GM18511 (cell line): ENCODE results near the gene FAM43A.

Source experiments
- ATAC-seq: cut with Tn5 transposase; IDR thresholded peaks from one replicate; pipeline ENCODE4 v1.9.1; 2021; ENCODE audit warnings: mild to moderate bottlenecking, moderate library complexity; ENCODE audit not compliant: unreplicated experiment

Gene FAM43A

GRCh38 chr3:194705227-194705626, 19.5 kb downstream of the FAM43A start:
- ATAC-seq = no peak

- ATAC-seq = no peak
These were observed 20.1 kb downstream of the FAM43A start for GRCh38 chr3:194705761-194706160.

GRCh38 chr3:194707147-194707540, 21.5 kb downstream of the FAM43A start:
- ATAC-seq = no peak

- no peak for ATAC-seq
These were observed 25.6 kb downstream of the FAM43A start for GRCh38 chr3:194711286-194711685.

GRCh38 chr3:194711913-194712312, 26.2 kb downstream of the FAM43A start:
- ATAC-seq = no peak

- ATAC-seq = no peak
These were observed 27.8 kb downstream of the FAM43A start for GRCh38 chr3:194713299-194714136.

GRCh38 chr3:194714137-194714455, 28.4 kb downstream of the FAM43A start:
- ATAC-seq = no peak

GRCh38 chr3:194714564-194714963, 28.9 kb downstream of the FAM43A start:
- no peak for ATAC-seq

- no peak for ATAC-seq
These were observed 29.5 kb downstream of the FAM43A start for GRCh38 chr3:194715022-194715800.

GRCh38 chr3:194718079-194718478, 32.4 kb downstream of the FAM43A start:
- no peak for ATAC-seq

- no peak for ATAC-seq
These were observed 34.4 kb downstream of the FAM43A start for GRCh38 chr3:194720048-194720447.

GRCh38 chr3:194723846-194724618, 38.3 kb downstream of the FAM43A start:
- no peak for ATAC-seq

DNA sequence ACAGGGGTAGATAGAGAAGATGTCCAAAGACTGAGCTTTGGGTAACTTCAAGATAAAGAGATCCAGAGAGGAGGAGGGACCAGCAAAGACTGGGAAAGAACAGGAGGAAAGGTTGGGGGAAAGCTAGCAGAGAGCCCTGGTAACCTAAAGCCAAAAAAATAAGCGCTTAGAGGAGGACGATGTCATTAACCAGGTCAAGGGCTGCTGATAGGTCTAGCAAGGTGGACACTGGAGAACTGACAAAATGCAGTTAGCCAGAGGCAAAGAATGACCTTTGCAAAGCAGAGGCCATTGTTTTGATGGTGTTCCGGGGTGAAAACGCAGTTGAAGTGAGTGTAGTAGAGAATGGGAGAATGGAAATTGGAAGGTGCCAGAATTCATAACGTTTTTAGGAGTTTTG, 39.7 kb downstream of the FAM43A start:
- no peak for ATAC-seq

DNA sequence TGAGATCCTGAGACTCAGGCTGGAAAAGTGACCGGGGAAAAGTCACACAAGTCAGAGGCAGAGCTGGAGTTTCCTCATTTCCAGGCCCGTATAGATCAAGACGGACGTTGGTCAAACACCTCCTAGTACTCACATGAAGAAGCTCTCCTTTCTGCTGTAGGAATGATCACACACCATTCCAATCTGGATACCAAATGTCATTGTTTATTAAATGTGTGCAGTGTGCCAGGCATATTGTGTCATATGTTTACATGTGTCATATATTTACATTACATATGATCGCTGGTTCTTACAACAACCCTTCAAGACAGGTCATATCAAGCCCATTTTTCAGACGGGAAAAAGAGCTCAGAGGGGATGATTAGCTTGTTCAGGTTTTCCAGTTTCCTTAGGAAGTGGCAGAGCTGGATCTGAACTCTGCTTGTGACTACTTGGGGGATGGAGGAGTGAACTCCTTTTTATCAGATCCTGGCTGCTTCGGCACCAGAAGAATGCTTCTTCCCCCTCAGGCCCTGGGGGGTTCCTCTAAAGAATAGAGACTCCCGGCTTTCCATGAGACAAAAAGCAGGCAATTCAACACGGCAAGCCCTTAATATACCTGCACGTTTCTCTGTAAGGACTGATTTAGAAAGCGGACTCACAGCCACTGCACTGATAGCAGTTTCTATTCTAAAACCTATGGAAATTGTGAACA, 41.9 kb downstream of the FAM43A start:
- no peak for ATAC-seq

- no peak for ATAC-seq
These were observed 43.3 kb downstream of the FAM43A start for GRCh38 chr3:194728986-194729385.

DNA sequence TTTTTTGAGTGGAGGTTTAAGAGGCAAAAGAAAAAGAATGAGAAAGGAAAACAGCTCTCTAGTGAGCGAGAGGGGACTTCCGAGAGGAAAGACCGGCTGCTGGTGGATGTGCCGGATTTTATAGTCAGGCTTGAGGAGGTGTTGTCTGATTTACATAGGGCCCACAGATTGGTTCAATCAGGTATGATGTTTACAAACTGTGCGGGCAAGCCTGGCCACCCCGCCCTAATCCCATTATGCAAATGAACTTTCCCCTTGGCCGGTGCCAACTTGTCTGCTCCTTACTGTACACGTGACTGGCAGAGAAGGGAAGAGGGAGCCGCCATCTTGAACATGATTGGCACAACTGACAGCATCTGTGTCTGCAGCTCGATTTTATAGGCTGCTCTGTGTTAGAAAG, 44.7 kb downstream of the FAM43A start:
- no peak for ATAC-seq

- ATAC-seq = no peak
These were observed 45.9 kb downstream of the FAM43A start for GRCh38 chr3:194731506-194732073.

- ATAC-seq = no peak
These were observed 46.9 kb downstream of the FAM43A start for GRCh38 chr3:194732617-194733016.

DNA sequence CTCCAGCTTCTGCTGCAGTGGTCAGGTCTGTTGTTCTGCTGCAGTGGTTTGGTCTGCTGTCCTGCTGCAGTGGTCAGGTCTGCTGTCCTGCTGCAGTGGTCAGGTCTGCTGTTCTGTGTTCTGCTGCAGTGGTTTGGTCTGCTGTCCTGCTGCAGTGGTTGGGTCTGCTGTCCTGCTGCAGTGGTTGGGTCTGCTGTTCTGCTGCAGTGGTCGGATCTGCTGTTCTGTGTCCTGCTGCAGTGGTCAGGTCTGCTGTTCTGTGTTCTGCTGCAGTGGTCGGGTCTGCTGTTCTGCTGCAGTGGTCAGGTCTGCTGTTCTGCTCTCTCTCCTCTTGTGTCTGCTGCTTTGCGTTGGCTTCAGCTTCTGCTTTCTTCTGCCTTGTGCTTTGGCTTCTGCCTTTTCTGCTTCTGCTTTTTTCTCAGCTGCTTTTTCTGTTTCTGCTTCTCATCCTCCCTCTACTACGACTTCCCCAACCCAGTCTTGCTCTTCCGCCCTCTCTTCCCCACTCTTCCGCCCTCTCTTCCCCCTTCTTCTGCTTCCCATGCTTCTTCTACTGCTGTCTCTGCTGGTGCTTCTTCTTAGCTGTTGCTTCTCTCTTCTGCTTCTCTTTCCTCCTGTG, 50.7 kb downstream of the FAM43A start:
- ATAC-seq = no peak

DNA sequence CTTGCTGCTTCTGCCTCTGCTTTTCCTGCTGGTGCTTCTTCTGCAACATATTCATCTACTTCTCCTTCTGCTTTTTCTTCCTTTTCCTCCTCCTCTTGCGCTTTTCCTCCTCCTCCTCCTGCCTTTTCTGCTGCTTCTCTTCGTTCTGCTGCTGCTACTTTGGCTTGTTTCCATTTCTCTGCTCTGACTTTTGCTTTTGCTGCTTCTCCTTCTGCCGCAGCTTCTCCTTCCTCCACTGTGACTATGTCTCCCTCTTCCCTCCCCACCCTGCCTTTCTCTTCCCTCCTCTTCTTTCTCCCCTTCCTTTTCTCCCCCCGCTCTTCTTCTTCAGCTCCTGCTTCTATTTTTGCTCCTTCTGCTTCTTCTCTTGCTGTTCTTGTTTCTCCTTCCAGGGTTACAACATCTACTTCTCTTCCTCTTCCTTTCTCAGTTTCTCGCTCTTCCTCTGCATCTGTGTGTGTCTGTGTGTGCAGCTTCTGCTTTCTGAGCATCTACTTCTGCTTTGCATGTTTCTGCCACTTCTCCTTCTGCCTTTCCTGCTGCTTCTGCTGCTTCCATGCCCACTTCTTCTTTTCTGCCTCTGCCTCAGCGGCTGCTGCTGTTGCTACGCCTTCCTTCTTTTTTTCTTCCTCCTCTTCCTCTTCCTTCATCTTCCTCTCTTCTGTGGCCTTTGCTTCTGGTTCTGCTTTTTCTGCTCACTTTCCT, 51.4 kb downstream of the FAM43A start:
- ATAC-seq = no peak
